ENCODE measurements around the gene CXorf51A.
"Not testable (repeated sequence)": the region's sequence is repeated elsewhere in the genome, so short reads cannot be mapped to it uniquely, and the experiment has no call there.

The CXorf51A gene

GRCh38 chrX:146814644-146815043, at the start of gene CXorf51A:
Gene CXorf51A, minus strand, starts transcription at chrX:146814744. Its CDS starts 21 bp downstream, at chrX:146814723.
- DNase-seq (ENCODE audit: low read depth in 3 of 3) = not testable (repeated sequence)

GRCh38 chrX:146863566-146863965, 49.0 kb upstream of the CXorf51A start:
- DNase-seq (ENCODE audit: low read depth in 3 of 3) = no peak

DNA sequence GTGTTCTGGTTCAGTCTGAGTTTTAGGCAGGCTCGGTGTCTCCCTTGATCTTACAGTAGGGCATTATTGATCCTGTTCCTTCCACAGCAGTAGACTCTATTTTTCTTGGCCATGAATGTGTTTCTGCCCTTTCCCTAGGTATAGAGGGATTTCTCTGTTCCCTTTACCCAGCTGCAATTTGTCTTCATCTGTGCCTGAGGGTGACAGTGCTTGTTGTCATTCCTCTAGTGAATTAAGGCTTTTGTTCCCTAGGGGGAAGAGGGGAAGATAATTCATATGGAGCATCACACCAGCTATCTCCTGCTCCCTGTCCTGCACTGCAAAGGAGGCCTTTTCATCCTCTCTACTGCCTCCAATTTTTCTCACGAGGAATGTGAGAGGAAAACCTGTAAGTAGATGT, 39.7 kb upstream of the CXorf51A start:
- no peak for DNase-seq (ENCODE audit: low read depth in 3 of 3)

DNA sequence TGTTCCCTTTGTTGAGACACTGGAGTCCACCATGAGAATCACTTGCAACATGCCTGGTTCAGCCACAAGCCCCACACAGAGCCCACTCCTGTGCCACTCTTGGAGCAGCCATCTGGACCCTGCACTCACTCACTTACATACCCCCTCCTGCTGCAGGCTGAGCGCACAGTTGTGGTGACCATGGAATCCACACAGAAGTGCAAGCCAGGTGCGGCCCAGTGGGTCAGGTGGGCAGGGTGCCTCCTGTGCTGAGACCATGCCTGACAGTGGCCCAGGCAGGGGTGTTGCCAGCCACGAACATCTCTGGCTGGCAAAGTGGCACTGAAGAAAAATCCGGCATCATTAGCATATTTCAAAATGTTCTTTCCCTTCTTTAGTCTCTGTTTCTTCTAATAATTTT, 17.4 kb upstream of the CXorf51A start:
- no peak for DNase-seq (ENCODE audit: low read depth in 3 of 3)

DNA sequence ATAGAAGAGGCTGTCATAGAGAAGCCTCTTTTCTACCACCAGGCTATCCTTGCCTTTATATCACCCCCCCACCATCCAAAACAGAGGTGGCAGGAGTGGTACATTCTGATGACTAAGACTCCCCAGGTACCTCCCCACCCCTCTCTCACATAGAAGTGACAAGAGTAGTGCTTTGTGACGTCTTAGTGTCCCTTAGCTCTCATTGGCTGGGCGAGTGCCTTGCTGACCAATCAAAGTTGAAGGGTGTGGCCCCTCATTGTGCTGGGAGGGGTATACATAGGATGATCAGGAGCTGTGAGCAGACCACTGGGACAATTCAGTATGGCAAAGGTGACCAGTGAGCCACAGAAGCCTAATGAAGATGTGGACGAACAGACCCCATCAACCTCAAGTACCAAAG, 5.1 kb downstream of the CXorf51A start, which contains the start of gene CXorf51B:
Gene CXorf51B, plus strand, starts transcription at position 301 of the 400 bp plus-strand sequence. Its CDS starts 21 bp downstream, at position 322.
- DNase-seq (ENCODE audit: low read depth in 3 of 3) = not testable (repeated sequence)
